Body of pancreas (tissue), 4 donors: ENCODE measurements around the gene RPL38. TPM values are rescaled to one million over a fixed set of nuclear protein-coding genes. Genes with fewer than 3 reads are reported as not detected.
A peak's percentile ranks its signal among the peaks of the same experiment; 100 is the strongest.

ENCODE experiments used
- ATAC-seq: fragments of 150-250 bp; one replicate; pipeline ENCODE4 v1.9.1; 2016
- DNase-seq, 4 donors: peaks; one replicate each; pipeline ENCODE4 v3.0.0-alpha.2; 2019
- H3K27ac ChIP-seq, 4 donors: fragments of 200-600 bp; sonication (generic); 1 replicate in 3 of 4; 2 replicates in 1 of 4; pipeline versions ENCODE4 v1.5.1 to v1.6.1; 2016 to 2019; ENCODE audit warnings: mild to moderate bottlenecking in 1 of 4, mixed read lengths in 1 of 4, moderate library complexity in 1 of 4
- H3K27me3 ChIP-seq, 2 donors: fragments of 200-600 bp; sonication (generic); one replicate each; pipeline ENCODE4 v1.6.0; 2016; ENCODE audit warnings: mild to moderate bottlenecking in 1 of 2
- H3K36me3 ChIP-seq, 2 donors: fragments of 200-600 bp; sonication (generic); replicated peaks in 1 of 2; 2 replicates each; pipeline ENCODE4 v1.5.1; 2016; ENCODE audit warnings: low read depth in 2 of 2; ENCODE audit not compliant: insufficient read depth in 1 of 2
- H3K4me1 ChIP-seq: fragments of 200-600 bp; sonication (generic); one replicate; pipeline ENCODE4 v1.6.0; 2016
- H3K4me3 ChIP-seq, 2 donors: fragments of 200-600 bp; sonication (generic); 1 replicate in 1 of 2; 2 replicates in 1 of 2; pipeline ENCODE4 v1.5.1; 2016 to 2019
- H3K9me3 ChIP-seq, 3 donors: fragments of 200-600 bp; sonication (generic); 1 replicate in 2 of 3; 2 replicates in 1 of 3; pipeline ENCODE4 v1.5.1; 2016
- POLR2A ChIP-seq, 3 donors: fragments of 450-650 bp; IDR thresholded peaks; one replicate each; pipeline ENCODE4 v1.6.1; 2016; ENCODE audit warnings: antibody characterized with exemption in 3 of 3, mild to moderate bottlenecking in 2 of 3
- WGBS, 2 donors: methylation state at CpG; one replicate each; pipeline ENCODE4 v1.1.5; 2017; 5-methylcytosine and 5-hydroxymethylcytosine counted together
- intact Hi-C: fragments of 100-400 bp; cut with DNase I; formaldehyde crosslinking; loops from one replicate; pipeline ENCODE4 v1.15.1; 2023
- total RNA-seq, 2 donors: library from RNA; depleted of rRNA; stranded (reverse); fragments of >200 nt; gene quantifications; one replicate each; pipeline ENCODE4 v1.1.0, GENCODE V29; 2016
- TF ChIP-seq, protein P1 (sequence below), 7 experiments: fragments of 450-650 bp in 4 of 7; fragments of 200-600 bp in 3 of 7; sonication (generic) in 3 of 7; IDR thresholded peaks; one replicate each; pipeline ENCODE4 v1.5.1; 2016 to 2019; ENCODE audit warnings: antibody characterized with exemption in 7 of 7

Gene RPL38
- total RNA-seq, 2 donors from 2014 or later: 141 to 156 TPM

DNA sequence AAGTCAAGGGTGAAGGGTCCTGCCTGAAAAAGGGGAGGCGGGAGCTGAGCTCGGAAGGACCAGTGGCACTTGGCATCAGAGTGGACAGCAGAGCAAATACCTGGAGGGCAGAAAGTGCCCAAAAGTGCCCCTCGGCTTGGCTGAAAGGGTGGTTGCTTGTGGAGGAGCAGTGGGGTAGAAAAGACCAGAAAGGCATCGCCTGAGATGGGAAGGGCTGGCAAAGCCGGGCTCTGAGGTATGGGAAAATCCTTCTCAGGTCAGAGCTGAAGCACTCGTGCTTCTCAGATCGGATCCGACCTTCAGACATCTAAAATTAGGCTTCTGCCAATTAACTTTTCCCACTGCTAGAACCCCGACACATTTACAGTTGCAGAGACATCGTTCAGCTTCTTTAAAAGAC lies 1.5 kb upstream of the RPL38 start:
- WGBS, 2 donors: 52 to 57% methylated on average over 10 of the region's 10 CpGs
- peaks cover 0 to 5% of the 10 kb centered on the region in 2 donors for H3K27me3 ChIP-seq
- H3K36me3 ChIP-seq: peaks cover 0 to 3% of the 10 kb centered on the region in 2 donors
- TF ChIP-seq, protein P1, sequence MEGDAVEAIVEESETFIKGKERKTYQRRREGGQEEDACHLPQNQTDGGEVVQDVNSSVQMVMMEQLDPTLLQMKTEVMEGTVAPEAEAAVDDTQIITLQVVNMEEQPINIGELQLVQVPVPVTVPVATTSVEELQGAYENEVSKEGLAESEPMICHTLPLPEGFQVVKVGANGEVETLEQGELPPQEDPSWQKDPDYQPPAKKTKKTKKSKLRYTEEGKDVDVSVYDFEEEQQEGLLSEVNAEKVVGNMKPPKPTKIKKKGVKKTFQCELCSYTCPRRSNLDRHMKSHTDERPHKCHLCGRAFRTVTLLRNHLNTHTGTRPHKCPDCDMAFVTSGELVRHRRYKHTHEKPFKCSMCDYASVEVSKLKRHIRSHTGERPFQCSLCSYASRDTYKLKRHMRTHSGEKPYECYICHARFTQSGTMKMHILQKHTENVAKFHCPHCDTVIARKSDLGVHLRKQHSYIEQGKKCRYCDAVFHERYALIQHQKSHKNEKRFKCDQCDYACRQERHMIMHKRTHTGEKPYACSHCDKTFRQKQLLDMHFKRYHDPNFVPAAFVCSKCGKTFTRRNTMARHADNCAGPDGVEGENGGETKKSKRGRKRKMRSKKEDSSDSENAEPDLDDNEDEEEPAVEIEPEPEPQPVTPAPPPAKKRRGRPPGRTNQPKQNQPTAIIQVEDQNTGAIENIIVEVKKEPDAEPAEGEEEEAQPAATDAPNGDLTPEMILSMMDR (IDR thresholded peaks at IDR 0.05): no peak
- no peak for TF ChIP-seq POLR2A (IDR thresholded peaks at IDR 0.05)
- peaks cover 31% of the 10 kb centered on the region for H3K4me1 ChIP-seq
- no peaks in the 10 kb centered on the region for H3K9me3 ChIP-seq
- ATAC-seq (no peak), DNase-seq (no peak)
- H3K4me3 ChIP-seq: no peak overlapping the region
- H3K27ac ChIP-seq: no peak overlapping the region
- intact Hi-C loops: loop anchor here (10.0 kb wide), 1 partner anchor 153 kb away; no protein-coding TSS in a partner anchor

DNA sequence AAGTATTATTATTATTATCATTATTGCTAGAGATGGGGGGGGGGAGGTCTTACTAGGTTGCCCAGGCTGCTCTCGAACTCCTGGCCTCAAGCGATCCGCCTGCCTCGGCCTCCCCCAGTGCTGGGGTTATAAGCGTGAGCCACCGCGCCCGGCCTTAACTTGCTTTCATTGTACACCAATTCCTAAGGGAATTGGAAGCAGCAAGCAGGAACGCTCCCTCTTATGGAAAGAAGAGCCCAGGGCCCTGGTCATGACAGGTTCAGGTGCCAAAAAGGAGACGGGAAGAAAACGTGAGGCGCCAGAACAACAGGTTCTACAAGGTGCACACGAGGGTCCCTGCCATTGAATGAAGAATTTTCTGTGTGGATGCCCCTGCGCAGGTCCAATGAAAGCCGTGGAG lies 540 bp upstream of the RPL38 start:
- no peak for ATAC-seq
- no peak overlapping the region for H3K27ac ChIP-seq
- WGBS, 2 donors: 14 to 20% methylated on average over 15 of the region's 15 CpGs
- peaks cover 0 to 5% of the 10 kb centered on the region in 2 donors for H3K27me3 ChIP-seq
- H3K9me3 ChIP-seq: no peaks in the 10 kb centered on the region
- peaks cover 40% of the 10 kb centered on the region for H3K4me1 ChIP-seq
- intact Hi-C loops: loop anchor here (10.0 kb wide), 1 partner anchor 152 kb away; no protein-coding TSS in a partner anchor
- DNase-seq: no peak
- no peak overlapping the region for H3K4me3 ChIP-seq
- peaks cover 0 to 3% of the 10 kb centered on the region in 2 donors for H3K36me3 ChIP-seq
- TF ChIP-seq POLR2A (IDR thresholded peaks at IDR 0.05): no peak
- TF ChIP-seq, protein P1 (IDR thresholded peaks at IDR 0.05): no peak

DNA sequence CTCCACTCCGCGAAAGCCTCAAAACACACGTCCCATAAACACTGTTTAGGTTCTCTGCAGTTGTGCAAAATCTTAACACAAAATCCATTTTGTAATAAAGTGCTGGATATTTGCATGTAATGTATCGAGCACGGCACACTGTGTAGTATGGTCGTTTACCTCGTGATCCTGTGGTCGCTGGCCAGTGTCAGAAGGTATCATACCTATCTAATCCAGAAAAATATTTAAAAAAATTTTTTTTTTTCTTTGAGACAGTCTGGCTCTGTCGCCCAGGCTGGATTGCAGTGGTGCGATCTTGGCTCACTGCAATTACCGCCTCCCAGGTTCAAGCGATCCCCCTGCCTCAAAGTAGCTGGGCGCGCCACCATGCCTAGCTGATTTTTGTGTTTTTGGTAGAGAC lies 996 bp downstream of the RPL38 start:
- Histone ChIP-seq H3K4me1 (peaks cover 46% of the 10 kb centered on the region), H3K9me3 (no peaks in the 10 kb centered on the region), H3K27me3 (peaks cover 0 to 5% of the 10 kb centered on the region in 2 donors), H3K4me3 (peak overlapping the region; percentile 94 to 97), H3K36me3 (peaks cover 0 to 10% of the 10 kb centered on the region in 2 donors), H3K27ac (peak overlapping the region in 3 of 4 donors; percentile 80 to 85 (median 84))
- WGBS, 2 donors: 42 to 44% methylated on average over 14 of the region's 14 CpGs
- ATAC-seq (no peak), DNase-seq (no peak)
- intact Hi-C loops: loop anchor here (10.0 kb wide), 1 partner anchor 150 kb away; no protein-coding TSS in a partner anchor
- TF ChIP-seq, protein P1 (IDR thresholded peaks at IDR 0.05): no peak
- no peak for TF ChIP-seq POLR2A (IDR thresholded peaks at IDR 0.05)

DNA sequence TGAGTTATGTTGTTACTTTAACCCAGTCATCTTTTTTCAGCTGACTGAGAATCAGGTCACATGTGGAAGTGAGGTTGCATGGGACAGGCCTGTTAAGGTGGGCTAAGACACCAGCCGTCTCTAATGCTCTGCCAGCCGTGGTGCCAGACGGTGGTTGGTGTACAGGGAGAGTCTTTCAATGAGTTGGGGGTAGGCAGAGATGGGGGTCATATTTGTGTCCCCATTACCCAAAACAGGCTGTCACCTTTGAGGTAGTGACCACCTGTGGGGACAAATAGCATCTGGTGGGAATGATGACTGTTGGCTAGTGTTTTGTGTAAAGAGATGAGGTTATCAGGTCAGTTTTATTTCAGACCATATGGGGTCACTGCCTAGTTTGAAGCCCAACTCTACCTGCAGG lies 1.8 kb downstream of the RPL38 start:
- TF ChIP-seq, protein P1 (IDR thresholded peaks at IDR 0.05): no peak
- no peak for TF ChIP-seq POLR2A (IDR thresholded peaks at IDR 0.05)
- 84 to 90% methylated on average over 3 of the region's 3 CpGs for WGBS, 2 donors
- H3K36me3 ChIP-seq: peaks cover 0 to 11% of the 10 kb centered on the region in 2 donors
- H3K4me1 ChIP-seq: peaks cover 50% of the 10 kb centered on the region
- H3K4me3 ChIP-seq: no peak overlapping the region
- intact Hi-C loops: loop anchor here (10.0 kb wide), 1 partner anchor 150 kb away; no protein-coding TSS in a partner anchor
- H3K27me3 ChIP-seq: peaks cover 0 to 3% of the 10 kb centered on the region in 2 donors
- no peak overlapping the region for H3K27ac ChIP-seq
- ATAC-seq: no peak
- no peaks in the 10 kb centered on the region for H3K9me3 ChIP-seq
- DNase-seq: no peak

- ATAC-seq: no peak
- H3K36me3 ChIP-seq: peaks cover 0 to 11% of the 10 kb centered on the region in 2 donors
- peaks cover 61% of the 10 kb centered on the region for H3K4me1 ChIP-seq
- H3K27me3 ChIP-seq: no peaks in the 10 kb centered on the region
- intact Hi-C loops: loop anchor here (10.0 kb wide), 1 partner anchor 148 kb away; no protein-coding TSS in a partner anchor
- TF ChIP-seq, protein P1 (IDR thresholded peaks at IDR 0.05): no peak
- TF ChIP-seq POLR2A (IDR thresholded peaks at IDR 0.05): no peak
- no peak for DNase-seq
- no peak overlapping the region for H3K27ac ChIP-seq
- WGBS, 2 donors: 64 to 78% methylated on average over 5 of the region's 5 CpGs
- H3K9me3 ChIP-seq: no peaks in the 10 kb centered on the region
- no peak overlapping the region for H3K4me3 ChIP-seq
Observed at GRCh38 chr17:74206332-74206818, 2.9 kb downstream of the RPL38 start.
